Parathyroid adenoma (tissue), 2 donors: ENCODE data around the gene ARHGEF4.
"Not testable (repeated sequence)": the region's sequence is repeated elsewhere in the genome, so short reads cannot be mapped to it uniquely, and the experiment has no call there.

Experiments used
- H2AFZ ChIP-seq: fragments of 300-600 bp; sonication (generic); one replicate; pipeline ENCODE4 v1.7.0; 2017; ENCODE audit warnings: antibody characterized with exemption, mild to moderate bottlenecking
- H3K27ac ChIP-seq: fragments of 300-600 bp; sonication (generic); one replicate; pipeline ENCODE4 v1.7.0; 2017
- H3K27me3 ChIP-seq: fragments of 300-600 bp; sonication (generic); one replicate; pipeline ENCODE4 v1.7.0; 2017; ENCODE audit warnings: low read length; ENCODE audit not compliant: control insufficient read depth, insufficient read depth
- H3K36me3 ChIP-seq: fragments of 300-600 bp; sonication (generic); one replicate; pipeline ENCODE4 v1.7.0; 2017; ENCODE audit warnings: low read length; ENCODE audit not compliant: control insufficient read depth, insufficient read depth
- H3K4me1 ChIP-seq: fragments of 300-600 bp; sonication (generic); one replicate; pipeline ENCODE4 v1.7.0; 2017; ENCODE audit warnings: control low read depth
- H3K4me2 ChIP-seq: fragments of 300-600 bp; sonication (generic); one replicate; pipeline ENCODE4 v1.7.0; 2017; ENCODE audit warnings: low read length
- H3K4me3 ChIP-seq: fragments of 300-600 bp; sonication (generic); one replicate; pipeline ENCODE4 v1.7.0; 2017; ENCODE audit warnings: low read depth, low read length
- H3K79me2 ChIP-seq: fragments of 300-600 bp; sonication (generic); one replicate; pipeline ENCODE4 v1.7.0; 2017; ENCODE audit warnings: control low read depth
- H3K9ac ChIP-seq: fragments of 300-600 bp; sonication (generic); one replicate; pipeline ENCODE4 v1.7.0; 2017; ENCODE audit warnings: mild to moderate bottlenecking
- H3K9me3 ChIP-seq: fragments of 300-600 bp; sonication (generic); one replicate; pipeline ENCODE4 v1.7.0; 2017; ENCODE audit warnings: low read length; ENCODE audit not compliant: control insufficient read depth
- TF ChIP-seq, protein P1 (sequence below): fragments of 300-600 bp; sonication (generic); IDR thresholded peaks from one replicate; pipeline ENCODE4 v1.7.0; 2017; ENCODE audit warnings: antibody characterized with exemption, mild to moderate bottlenecking
- donor health status: primary hyperparathyroidism.

Gene ARHGEF4

DNA sequence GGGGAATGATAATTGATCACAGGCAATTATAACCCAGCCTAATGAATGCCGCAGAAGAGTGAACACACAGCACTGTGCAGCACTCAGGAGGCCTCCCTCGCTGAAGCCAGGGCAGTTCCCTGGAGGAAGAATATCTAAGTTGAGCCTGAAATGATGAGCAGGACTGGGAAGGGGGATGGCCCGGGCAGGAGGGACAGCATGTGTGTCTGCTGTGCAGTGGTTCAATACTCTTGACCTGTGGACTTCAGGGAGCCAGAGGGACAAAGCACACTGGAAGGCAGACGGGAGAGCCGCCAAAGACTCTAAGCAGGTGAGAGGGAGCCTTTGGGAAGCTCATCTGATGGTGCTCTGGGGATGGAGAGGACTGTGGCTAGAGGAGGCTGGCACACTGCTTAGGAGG, 62.6 kb downstream of the ARHGEF4 start:
- H2AFZ ChIP-seq: no peak overlapping the region
- H3K36me3 ChIP-seq: no peaks in the 10 kb centered on the region
- no peak overlapping the region for H3K4me2 ChIP-seq
- no peaks in the 10 kb centered on the region for H3K79me2 ChIP-seq
- H3K9me3 ChIP-seq: no peaks in the 10 kb centered on the region
- H3K27me3 ChIP-seq: no peaks in the 10 kb centered on the region
- H3K4me1 ChIP-seq: no peaks in the 10 kb centered on the region
- no peak overlapping the region for H3K9ac ChIP-seq
- TF ChIP-seq, protein P1, sequence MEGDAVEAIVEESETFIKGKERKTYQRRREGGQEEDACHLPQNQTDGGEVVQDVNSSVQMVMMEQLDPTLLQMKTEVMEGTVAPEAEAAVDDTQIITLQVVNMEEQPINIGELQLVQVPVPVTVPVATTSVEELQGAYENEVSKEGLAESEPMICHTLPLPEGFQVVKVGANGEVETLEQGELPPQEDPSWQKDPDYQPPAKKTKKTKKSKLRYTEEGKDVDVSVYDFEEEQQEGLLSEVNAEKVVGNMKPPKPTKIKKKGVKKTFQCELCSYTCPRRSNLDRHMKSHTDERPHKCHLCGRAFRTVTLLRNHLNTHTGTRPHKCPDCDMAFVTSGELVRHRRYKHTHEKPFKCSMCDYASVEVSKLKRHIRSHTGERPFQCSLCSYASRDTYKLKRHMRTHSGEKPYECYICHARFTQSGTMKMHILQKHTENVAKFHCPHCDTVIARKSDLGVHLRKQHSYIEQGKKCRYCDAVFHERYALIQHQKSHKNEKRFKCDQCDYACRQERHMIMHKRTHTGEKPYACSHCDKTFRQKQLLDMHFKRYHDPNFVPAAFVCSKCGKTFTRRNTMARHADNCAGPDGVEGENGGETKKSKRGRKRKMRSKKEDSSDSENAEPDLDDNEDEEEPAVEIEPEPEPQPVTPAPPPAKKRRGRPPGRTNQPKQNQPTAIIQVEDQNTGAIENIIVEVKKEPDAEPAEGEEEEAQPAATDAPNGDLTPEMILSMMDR: no peak
- H3K27ac ChIP-seq: no peak overlapping the region
- H3K4me3 ChIP-seq: no peak overlapping the region

DNA sequence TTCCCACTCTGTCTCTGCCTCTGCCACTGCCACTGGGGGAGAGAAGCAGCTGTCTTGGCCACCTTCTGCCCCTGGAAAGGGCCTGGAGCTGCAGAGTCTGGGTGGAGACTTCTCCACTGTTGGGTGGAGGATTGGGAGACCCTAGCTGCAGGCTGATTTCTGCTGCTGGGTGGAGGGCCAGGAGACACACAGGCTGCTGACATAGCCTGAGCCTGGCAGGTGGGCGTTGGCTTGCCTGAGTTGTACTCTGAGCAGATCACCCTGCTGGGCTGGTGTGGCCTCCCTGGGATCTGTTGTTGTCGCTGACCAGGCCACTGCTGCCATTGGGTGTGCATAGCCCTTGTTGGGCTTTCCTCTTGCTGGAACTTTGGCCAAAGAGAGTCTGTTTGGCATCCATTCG, 64.3 kb downstream of the ARHGEF4 start:
- Histone ChIP-seq H3K4me1 (no peaks in the 10 kb centered on the region), H3K36me3 (no peaks in the 10 kb centered on the region), H3K9ac (no peak overlapping the region), H3K9me3 (no peaks in the 10 kb centered on the region), H3K4me3 (no peak overlapping the region), H3K27me3 (no peaks in the 10 kb centered on the region), H2AFZ (no peak overlapping the region), H3K27ac (no peak overlapping the region), H3K4me2 (no peak overlapping the region), H3K79me2 (no peaks in the 10 kb centered on the region)
- TF ChIP-seq, protein P1: no peak

- not testable (repeated sequence) for H3K4me3 ChIP-seq, H3K9ac ChIP-seq, H3K36me3 ChIP-seq, H3K9me3 ChIP-seq, H3K4me1 ChIP-seq, H3K79me2 ChIP-seq, H3K27ac ChIP-seq, H2AFZ ChIP-seq, H3K4me2 ChIP-seq, H3K27me3 ChIP-seq
Measured at GRCh38 chr2:130901626-130902025, 64.9 kb downstream of the ARHGEF4 start.

- Histone ChIP-seq H3K4me3 (no peak overlapping the region), H3K9ac (no peak overlapping the region), H3K79me2 (no peaks in the 10 kb centered on the region), H3K36me3 (no peaks in the 10 kb centered on the region), H3K4me2 (no peak overlapping the region), H3K27ac (no peak overlapping the region), H2AFZ (no peak overlapping the region), H3K27me3 (no peaks in the 10 kb centered on the region), H3K9me3 (no peaks in the 10 kb centered on the region), H3K4me1 (no peaks in the 10 kb centered on the region)
- TF ChIP-seq, protein P1: no peak
Measured at GRCh38 chr2:130908832-130909231, 72.1 kb downstream of the ARHGEF4 start.

- Histone ChIP-seq H3K4me2 (no peak overlapping the region), H3K79me2 (no peaks in the 10 kb centered on the region), H3K27me3 (no peaks in the 10 kb centered on the region), H3K9ac (no peak overlapping the region), H3K4me1 (no peaks in the 10 kb centered on the region), H3K27ac (no peak overlapping the region), H3K9me3 (no peaks in the 10 kb centered on the region), H3K4me3 (no peak overlapping the region), H2AFZ (no peak overlapping the region), H3K36me3 (no peaks in the 10 kb centered on the region)
- TF ChIP-seq, protein P1: no peak
Measured at GRCh38 chr2:130910931-130911330, 74.2 kb downstream of the ARHGEF4 start.
